ENCODE results near the gene RRM2.

- TF ChIP-seq CREM (CRISPR knock-in tag; IDR thresholded peaks at IDR 0.05) (no peak), CTCF (IDR thresholded peaks at IDR 0.05) (no peak), SMAD3 (CRISPR knock-in tag; IDR thresholded peaks at IDR 0.05; ENCODE audit: borderline replicate concordance) (no peak), NFE2L1 (CRISPR knock-in tag; IDR thresholded peaks at IDR 0.05) (no peak), CREB1 (CRISPR knock-in tag; IDR thresholded peaks at IDR 0.05) (no peak), NFYB (CRISPR knock-in tag; conservative IDR thresholded peaks at IDR 0.05; ENCODE audit: low read depth) (no peak)
Observed at GRCh38 chr2:10180229-10180628, 57.7 kb downstream of the RRM2 start.

All from WTC11 (cell line).